Upper lobe of right lung (tissue), 1 donor: ENCODE results near the gene ANKRD31. TPM values are rescaled to one million over a fixed set of nuclear protein-coding genes. Genes with fewer than 3 reads are reported as not detected.
"Not testable (repeated sequence)": the region's sequence is repeated elsewhere in the genome, so short reads cannot be mapped to it uniquely, and the experiment has no call there.

Source experiments
- ATAC-seq: fragments of 200-7000 bp; cut with Tn5 transposase; one replicate; pipeline ENCODE4 v1.9.1; 2020; ENCODE audit warnings: mild to moderate bottlenecking, moderate library complexity
- DNase-seq: peaks from one replicate; pipeline ENCODE4 v3.0.0-alpha.2; 2020
- H3K27ac ChIP-seq: fragments of 200-600 bp; one replicate; pipeline ENCODE4 v1.8.0; 2022
- H3K27me3 ChIP-seq: fragments of 200-600 bp; one replicate; pipeline ENCODE4 v1.8.0; 2022; ENCODE audit warnings: mild to moderate bottlenecking
- H3K36me3 ChIP-seq: fragments of 200-600 bp; one replicate; pipeline ENCODE4 v1.8.0; 2022
- H3K4me1 ChIP-seq: fragments of 200-600 bp; one replicate; pipeline ENCODE4 v1.8.0; 2022
- H3K4me3 ChIP-seq: fragments of 200-600 bp; one replicate; pipeline ENCODE4 v1.8.0; 2022; ENCODE audit warnings: mild to moderate bottlenecking
- H3K9me3 ChIP-seq: fragments of 200-600 bp; one replicate; pipeline ENCODE4 v1.8.0; 2022
- intact Hi-C: fragments of 100-400 bp; cut with DNase I; formaldehyde crosslinking; loops from one replicate; pipeline ENCODE4 v1.11.0; 2022
- total RNA-seq: library from RNA; stranded (reverse); fragmentation: NEBNext Ultra II Directional; extraction: Animal tissue kit (Norgen Biotek cat#: 25700); gene quantifications from one replicate; pipeline ENCODE4 v1.2.1, GENCODE V29; 2021
- TF ChIP-seq, protein P1 (sequence below): fragments of 200-600 bp; IDR thresholded peaks from one replicate; pipeline ENCODE4 v1.8.0; 2022; ENCODE audit warnings: antibody characterized with exemption
- donor health status: DM: no; HTN: yes; CAD: no; lungs with severe emphysema.

ANKRD31 gene
- total RNA-seq, 1 donor from 2014 or later, result 0.14 TPM

DNA sequence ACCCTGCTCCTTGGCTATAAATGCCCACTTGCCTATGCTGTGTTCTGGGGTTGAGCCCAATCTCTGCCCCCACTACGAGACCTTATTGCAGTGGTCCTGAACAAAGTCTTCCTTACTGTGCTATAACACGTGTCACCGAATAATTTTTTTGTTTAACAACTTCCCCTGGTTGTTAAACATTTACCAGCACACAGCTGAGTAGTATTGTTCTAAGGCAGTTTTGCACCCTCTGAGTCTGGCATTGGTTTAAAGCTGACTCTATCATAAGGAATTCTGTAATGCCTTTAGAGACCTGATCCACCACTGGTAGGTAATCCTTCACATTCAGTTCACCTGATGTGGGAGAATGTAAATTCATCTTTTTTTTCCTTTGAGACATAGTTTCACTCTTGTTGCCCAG is 25.6 kb upstream of the ANKRD31 start:
- Histone ChIP-seq H3K9me3 (no peaks in the 10 kb centered on the region), H3K4me3 (no peak overlapping the region), H3K4me1 (no peaks in the 10 kb centered on the region), H3K27me3 (no peaks in the 10 kb centered on the region), H3K27ac (no peak overlapping the region), H3K36me3 (no peaks in the 10 kb centered on the region)
- no peak for ATAC-seq
- intact Hi-C loops, result no loop called here
- DNase-seq, result no peak
- TF ChIP-seq, protein P1, sequence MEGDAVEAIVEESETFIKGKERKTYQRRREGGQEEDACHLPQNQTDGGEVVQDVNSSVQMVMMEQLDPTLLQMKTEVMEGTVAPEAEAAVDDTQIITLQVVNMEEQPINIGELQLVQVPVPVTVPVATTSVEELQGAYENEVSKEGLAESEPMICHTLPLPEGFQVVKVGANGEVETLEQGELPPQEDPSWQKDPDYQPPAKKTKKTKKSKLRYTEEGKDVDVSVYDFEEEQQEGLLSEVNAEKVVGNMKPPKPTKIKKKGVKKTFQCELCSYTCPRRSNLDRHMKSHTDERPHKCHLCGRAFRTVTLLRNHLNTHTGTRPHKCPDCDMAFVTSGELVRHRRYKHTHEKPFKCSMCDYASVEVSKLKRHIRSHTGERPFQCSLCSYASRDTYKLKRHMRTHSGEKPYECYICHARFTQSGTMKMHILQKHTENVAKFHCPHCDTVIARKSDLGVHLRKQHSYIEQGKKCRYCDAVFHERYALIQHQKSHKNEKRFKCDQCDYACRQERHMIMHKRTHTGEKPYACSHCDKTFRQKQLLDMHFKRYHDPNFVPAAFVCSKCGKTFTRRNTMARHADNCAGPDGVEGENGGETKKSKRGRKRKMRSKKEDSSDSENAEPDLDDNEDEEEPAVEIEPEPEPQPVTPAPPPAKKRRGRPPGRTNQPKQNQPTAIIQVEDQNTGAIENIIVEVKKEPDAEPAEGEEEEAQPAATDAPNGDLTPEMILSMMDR, result no peak

DNA sequence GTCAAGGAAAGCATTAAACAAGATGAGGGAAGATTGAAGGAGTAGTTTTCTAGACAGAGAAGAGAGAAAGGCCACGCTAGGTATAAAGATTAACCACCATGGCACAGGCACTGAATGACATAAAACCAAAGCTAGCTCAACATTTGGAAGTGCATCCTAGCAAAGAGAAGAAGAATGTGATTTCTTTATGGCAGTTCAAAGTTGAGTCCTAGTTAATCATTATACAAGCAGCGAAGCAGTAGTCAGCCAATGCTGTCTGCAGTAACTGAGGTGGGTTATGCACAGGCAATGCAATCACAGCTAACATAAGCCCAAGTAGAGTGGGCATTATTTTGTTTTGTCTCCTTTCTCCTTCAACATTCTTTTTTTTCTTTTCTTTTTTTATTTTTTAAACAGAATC is 24.0 kb upstream of the ANKRD31 start:
- Histone ChIP-seq H3K4me3 (no peak overlapping the region), H3K4me1 (no peaks in the 10 kb centered on the region), H3K36me3 (no peaks in the 10 kb centered on the region), H3K9me3 (no peaks in the 10 kb centered on the region), H3K27me3 (no peaks in the 10 kb centered on the region), H3K27ac (no peak overlapping the region)
- TF ChIP-seq, protein P1, result no peak
- intact Hi-C loops, result no loop called here
- DNase-seq (no peak), ATAC-seq (no peak)

DNA sequence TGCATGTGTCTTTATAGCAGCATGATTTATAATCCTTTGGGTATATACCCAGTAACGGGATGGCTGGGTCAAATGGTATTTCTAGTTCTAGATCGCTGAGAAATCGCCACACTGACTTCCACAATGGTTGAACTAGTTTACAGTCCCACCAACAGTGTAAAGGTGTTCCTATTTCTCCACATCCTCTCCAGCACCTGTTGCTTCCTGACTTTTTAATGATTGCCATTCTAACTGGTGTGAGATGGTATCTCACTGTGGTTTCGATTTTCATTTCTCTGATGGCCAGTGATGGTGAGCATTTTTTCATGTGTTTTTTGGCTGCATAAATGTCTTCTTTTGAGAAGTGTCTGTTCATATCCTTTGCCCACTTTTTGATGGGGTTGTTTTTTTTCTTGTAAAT is 13.8 kb upstream of the ANKRD31 start:
- H3K27me3 ChIP-seq, H3K9me3 ChIP-seq, intact Hi-C loops, DNase-seq, ATAC-seq, H3K27ac ChIP-seq, H3K4me3 ChIP-seq, H3K36me3 ChIP-seq, H3K4me1 ChIP-seq: not testable (repeated sequence)

- Histone ChIP-seq H3K36me3 (no peaks in the 10 kb centered on the region), H3K27me3 (no peaks in the 10 kb centered on the region), H3K9me3 (no peaks in the 10 kb centered on the region), H3K4me1 (no peaks in the 10 kb centered on the region), H3K4me3 (no peak overlapping the region), H3K27ac (no peak overlapping the region)
- intact Hi-C loops, result no loop called here
- TF ChIP-seq, protein P1, result no peak
- no peak for DNase-seq
- ATAC-seq, result no peak
These were observed 8.3 kb upstream of the ANKRD31 start for GRCh38 chr5:75245023-75245422.

DNA sequence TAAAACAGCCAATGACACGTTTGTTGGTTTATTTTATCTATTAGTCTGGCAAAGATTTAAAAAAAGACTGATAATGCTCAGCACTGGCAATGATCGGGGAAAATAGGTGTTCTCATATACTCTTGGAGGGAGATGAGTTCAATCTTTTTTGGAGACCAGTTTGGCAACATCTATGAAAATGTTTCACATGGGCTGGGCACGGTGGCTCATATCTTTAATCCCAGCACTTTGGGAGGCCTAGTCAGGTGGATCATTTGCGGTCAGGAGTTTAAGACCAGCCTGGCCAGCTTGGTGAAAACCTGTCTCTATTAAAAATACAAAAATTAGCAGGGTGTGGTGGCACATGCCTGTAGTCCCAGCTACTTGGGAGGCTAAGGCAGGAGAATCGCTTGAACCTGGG is 6.8 kb upstream of the ANKRD31 start:
- intact Hi-C loops, result no loop called here

GRCh38 chr5:75243100-75243499 is 6.4 kb upstream of the ANKRD31 start:
- intact Hi-C loops, result no loop called here
- Histone ChIP-seq H3K9me3 (no peaks in the 10 kb centered on the region), H3K27me3 (no peaks in the 10 kb centered on the region), H3K36me3 (no peaks in the 10 kb centered on the region), H3K4me3 (no peak overlapping the region), H3K27ac (no peak overlapping the region), H3K4me1 (no peaks in the 10 kb centered on the region)
- ATAC-seq (no peak), DNase-seq (no peak)
- TF ChIP-seq, protein P1, result no peak

More for the DNA sequence above, 6.8 kb upstream of the ANKRD31 start:
- TF ChIP-seq, protein P1, result no peak
- Histone ChIP-seq H3K4me1 (no peaks in the 10 kb centered on the region), H3K36me3 (no peaks in the 10 kb centered on the region), H3K4me3 (no peak overlapping the region), H3K27me3 (no peaks in the 10 kb centered on the region), H3K27ac (no peak overlapping the region), H3K9me3 (no peaks in the 10 kb centered on the region)
- DNase-seq (no peak), ATAC-seq (no peak)
